Parathyroid adenoma (tissue), 2 donors: ENCODE data around the gene PRUNE2.

Experiments
- H2AFZ ChIP-seq: fragments of 300-600 bp; sonication (generic); one replicate; pipeline ENCODE4 v1.7.0; 2017; ENCODE audit warnings: antibody characterized with exemption, mild to moderate bottlenecking
- H3K27ac ChIP-seq: fragments of 300-600 bp; sonication (generic); one replicate; pipeline ENCODE4 v1.7.0; 2017
- H3K27me3 ChIP-seq: fragments of 300-600 bp; sonication (generic); one replicate; pipeline ENCODE4 v1.7.0; 2017; ENCODE audit warnings: low read length; ENCODE audit not compliant: control insufficient read depth, insufficient read depth
- H3K36me3 ChIP-seq: fragments of 300-600 bp; sonication (generic); one replicate; pipeline ENCODE4 v1.7.0; 2017; ENCODE audit warnings: low read length; ENCODE audit not compliant: control insufficient read depth, insufficient read depth
- H3K4me1 ChIP-seq: fragments of 300-600 bp; sonication (generic); one replicate; pipeline ENCODE4 v1.7.0; 2017; ENCODE audit warnings: control low read depth
- H3K4me2 ChIP-seq: fragments of 300-600 bp; sonication (generic); one replicate; pipeline ENCODE4 v1.7.0; 2017; ENCODE audit warnings: low read length
- H3K4me3 ChIP-seq: fragments of 300-600 bp; sonication (generic); one replicate; pipeline ENCODE4 v1.7.0; 2017; ENCODE audit warnings: low read depth, low read length
- H3K79me2 ChIP-seq: fragments of 300-600 bp; sonication (generic); one replicate; pipeline ENCODE4 v1.7.0; 2017; ENCODE audit warnings: control low read depth
- H3K9ac ChIP-seq: fragments of 300-600 bp; sonication (generic); one replicate; pipeline ENCODE4 v1.7.0; 2017; ENCODE audit warnings: mild to moderate bottlenecking
- H3K9me3 ChIP-seq: fragments of 300-600 bp; sonication (generic); one replicate; pipeline ENCODE4 v1.7.0; 2017; ENCODE audit warnings: low read length; ENCODE audit not compliant: control insufficient read depth
- CTCF ChIP-seq: fragments of 300-600 bp; sonication (generic); IDR thresholded peaks from one replicate; pipeline ENCODE4 v1.7.0; 2017; ENCODE audit warnings: antibody characterized with exemption, mild to moderate bottlenecking
- donor health status: primary hyperparathyroidism.

Gene PRUNE2

DNA sequence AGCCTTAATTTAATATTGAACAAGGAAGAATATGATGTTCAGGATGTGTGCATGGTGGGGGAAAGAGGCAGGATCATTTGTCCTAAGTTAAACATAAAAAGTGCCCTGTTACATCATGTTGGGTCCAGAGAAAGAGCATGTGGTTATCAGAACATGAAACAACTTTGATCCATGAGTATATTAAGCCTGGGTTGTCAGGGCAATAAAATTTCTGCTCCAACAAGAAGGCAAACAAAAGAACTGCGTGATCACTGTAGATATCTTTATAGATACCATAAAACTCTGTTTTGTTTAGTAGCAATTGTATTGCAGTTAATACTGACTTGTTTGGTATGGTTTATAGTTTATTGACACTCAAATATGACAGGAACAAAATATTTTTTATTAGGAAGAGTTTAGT, 106.4 kb downstream of the PRUNE2 start:
- H3K27me3 ChIP-seq, result no peaks in the 10 kb centered on the region
- H3K36me3 ChIP-seq, result no peaks in the 10 kb centered on the region
- H2AFZ ChIP-seq, result no peak overlapping the region
- H3K4me3 ChIP-seq, result no peak overlapping the region
- H3K4me2 ChIP-seq, result no peak overlapping the region
- H3K27ac ChIP-seq, result no peak overlapping the region
- no peaks in the 10 kb centered on the region for H3K4me1 ChIP-seq
- H3K79me2 ChIP-seq, result no peaks in the 10 kb centered on the region
- no peak overlapping the region for H3K9ac ChIP-seq
- no peaks in the 10 kb centered on the region for H3K9me3 ChIP-seq
- no peak for TF ChIP-seq CTCF

DNA sequence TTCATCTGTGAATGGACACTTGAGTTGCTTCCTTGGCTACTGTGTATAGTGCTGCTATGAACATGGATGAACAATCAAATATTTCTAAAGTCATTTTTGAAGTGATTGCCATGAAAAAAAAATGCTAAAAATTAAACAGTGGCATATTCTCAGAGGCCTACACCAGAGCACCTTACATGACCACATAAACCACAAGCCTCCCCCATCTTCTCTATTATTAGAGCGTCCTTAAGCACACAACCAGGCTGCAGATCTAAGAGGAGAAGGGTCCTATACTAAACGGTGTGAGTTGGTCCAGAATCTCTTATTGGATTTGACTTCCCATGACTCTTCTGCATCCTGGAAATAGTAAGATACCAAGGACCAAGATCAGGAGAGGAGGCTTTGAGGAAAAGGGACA, 107.4 kb downstream of the PRUNE2 start:
- H3K9ac ChIP-seq, result no peak overlapping the region
- no peak overlapping the region for H3K4me3 ChIP-seq
- H3K27ac ChIP-seq, result no peak overlapping the region
- H3K79me2 ChIP-seq, result no peaks in the 10 kb centered on the region
- no peak for TF ChIP-seq CTCF
- no peak overlapping the region for H2AFZ ChIP-seq
- no peaks in the 10 kb centered on the region for H3K4me1 ChIP-seq
- no peaks in the 10 kb centered on the region for H3K9me3 ChIP-seq
- no peaks in the 10 kb centered on the region for H3K36me3 ChIP-seq
- no peak overlapping the region for H3K4me2 ChIP-seq
- no peaks in the 10 kb centered on the region for H3K27me3 ChIP-seq

DNA sequence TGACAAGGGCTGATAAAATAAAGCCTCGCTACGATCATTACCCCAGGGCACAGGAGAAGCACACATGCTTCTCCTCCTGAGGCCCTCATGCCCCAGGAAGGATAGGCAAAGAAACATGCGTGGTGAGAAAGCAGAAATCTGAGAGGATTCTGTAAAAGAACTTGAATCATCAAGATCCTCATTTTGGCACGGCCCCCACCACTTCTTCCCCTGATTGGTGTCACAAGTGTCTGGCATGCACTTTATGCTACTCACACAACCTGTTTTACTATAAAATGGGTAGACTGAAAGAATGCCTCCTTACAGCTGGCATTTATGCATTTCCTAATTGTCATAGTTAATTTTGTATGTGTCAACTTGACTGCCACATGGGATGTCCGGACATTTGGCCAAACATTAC, 109.6 kb downstream of the PRUNE2 start:
- Histone ChIP-seq H3K27me3 (no peaks in the 10 kb centered on the region), H3K27ac (no peak overlapping the region)

GRCh38 chr9:76793784-76794431, 112.0 kb downstream of the PRUNE2 start:
- Histone ChIP-seq H3K4me1 (no peaks in the 10 kb centered on the region), H3K79me2 (no peaks in the 10 kb centered on the region), H3K9ac (no peak overlapping the region), H2AFZ (no peak overlapping the region), H3K4me3 (no peak overlapping the region), H3K36me3 (no peaks in the 10 kb centered on the region), H3K4me2 (no peak overlapping the region), H3K27me3 (no peaks in the 10 kb centered on the region), H3K9me3 (no peaks in the 10 kb centered on the region), H3K27ac (no peak overlapping the region)
- TF ChIP-seq CTCF, result no peak

More for the DNA sequence above, 109.6 kb downstream of the PRUNE2 start:
- no peaks in the 10 kb centered on the region for H3K4me1 ChIP-seq
- H3K4me2 ChIP-seq, result no peak overlapping the region
- no peaks in the 10 kb centered on the region for H3K36me3 ChIP-seq
- H2AFZ ChIP-seq, result no peak overlapping the region
- no peak overlapping the region for H3K9ac ChIP-seq
- TF ChIP-seq CTCF, result no peak
- no peaks in the 10 kb centered on the region for H3K79me2 ChIP-seq
- no peak overlapping the region for H3K4me3 ChIP-seq
- no peaks in the 10 kb centered on the region for H3K9me3 ChIP-seq

DNA sequence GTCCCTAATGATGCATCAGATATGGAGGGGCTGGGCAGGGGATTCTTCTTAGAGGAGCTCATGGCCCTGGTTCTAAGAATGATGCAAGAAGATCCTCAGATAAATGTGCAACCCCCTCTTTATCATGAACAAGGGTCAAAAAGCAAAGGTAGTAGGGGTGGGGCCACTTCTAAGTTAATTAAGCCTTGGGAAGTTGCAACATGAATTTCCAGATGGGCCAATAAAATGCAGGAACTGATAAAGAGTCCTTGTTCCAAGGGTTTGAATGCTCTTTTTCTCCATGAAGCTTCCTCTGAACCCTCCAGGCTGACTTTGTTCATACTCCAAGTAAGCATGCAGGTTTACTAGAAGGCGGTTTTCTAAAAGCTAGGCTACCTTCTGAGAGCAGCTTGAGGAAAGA, 116.1 kb downstream of the PRUNE2 start:
- H3K9me3 ChIP-seq, result no peaks in the 10 kb centered on the region
- H3K4me1 ChIP-seq, result no peaks in the 10 kb centered on the region
- no peaks in the 10 kb centered on the region for H3K79me2 ChIP-seq
- H3K27me3 ChIP-seq, result no peaks in the 10 kb centered on the region
- H2AFZ ChIP-seq, result no peak overlapping the region
- no peak overlapping the region for H3K4me2 ChIP-seq
- no peak overlapping the region for H3K9ac ChIP-seq
- H3K4me3 ChIP-seq, result no peak overlapping the region
- H3K36me3 ChIP-seq, result no peaks in the 10 kb centered on the region
- no peak overlapping the region for H3K27ac ChIP-seq
- no peak for TF ChIP-seq CTCF
